ENCODE data around the gene FEZF2.

FEZF2 gene

DNA sequence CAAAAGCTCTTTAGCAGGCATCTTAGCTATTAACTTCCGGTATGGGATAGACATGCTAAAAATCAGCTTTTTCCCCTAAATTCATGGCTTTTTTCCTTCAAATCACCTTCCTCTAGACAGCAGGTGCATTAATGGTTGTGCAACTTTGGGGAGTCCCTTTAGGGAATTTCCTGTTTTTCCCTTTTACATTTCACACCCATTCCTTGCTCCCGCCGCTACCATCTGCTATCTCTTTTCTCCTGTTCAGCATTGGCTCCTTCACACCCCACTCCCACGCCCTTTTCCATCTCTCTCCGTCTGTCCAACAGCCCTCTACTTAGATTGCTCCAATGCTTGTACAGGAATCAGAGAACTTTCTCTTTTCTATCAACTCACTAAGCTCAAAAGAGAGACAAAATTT is 43.4 kb downstream of the FEZF2 start:
- DNase-seq (ENCODE audit: low read depth in 2 of 2): no peak

DNA sequence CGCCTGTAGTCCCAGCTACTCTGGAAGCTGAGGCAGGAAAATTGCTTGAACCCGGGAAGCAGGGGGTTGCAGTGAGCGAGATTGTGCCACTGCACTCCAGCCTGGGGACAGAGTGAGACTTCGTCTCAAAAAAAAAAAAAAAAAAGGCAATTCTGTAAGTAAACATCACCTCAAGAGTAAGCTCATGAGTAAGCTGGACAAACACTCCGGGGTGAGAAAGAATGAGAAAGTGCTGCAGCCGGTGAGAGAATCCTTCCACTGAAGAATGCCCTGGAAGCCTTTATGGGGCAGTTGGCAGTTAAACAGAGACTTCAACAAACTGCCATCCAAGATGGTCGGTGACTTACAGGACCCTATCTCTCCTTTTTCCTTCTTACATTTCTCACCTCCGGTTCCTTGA is 47.5 kb downstream of the FEZF2 start:
- no peak for DNase-seq (ENCODE audit: low read depth in 2 of 2)

- DNase-seq (ENCODE audit: low read depth in 2 of 2): no peak
Observed at GRCh38 chr3:62323241-62323640, 50.1 kb downstream of the FEZF2 start.
